HG03575 (cell line): ENCODE data around the gene PGAP3.
"Not testable (repeated sequence)": the region's sequence is repeated elsewhere in the genome, so short reads cannot be mapped to it uniquely, and the experiment has no call there.

Experiments used
- ATAC-seq: cut with Tn5 transposase; IDR thresholded peaks from one replicate; pipeline ENCODE4 v1.9.1; 2021; ENCODE audit not compliant: unreplicated experiment, insufficient number of reproducible peaks, low FRiP score; ENCODE audit errors: extremely low read depth

The PGAP3 gene

GRCh38 chr17:39700148-39700987 is 12.5 kb upstream of the PGAP3 start:
- ATAC-seq, result no peak

- ATAC-seq, result no peak
Observed at GRCh38 chr17:39699818-39700147, 11.9 kb upstream of the PGAP3 start, which contains the start of gene ERBB2. Gene ERBB2, plus strand, starts transcription at chr17:39700064. Its CDS starts 175 bp downstream, at chr17:39700239.

GRCh38 chr17:39699157-39699817 is 11.4 kb upstream of the PGAP3 start:
- ATAC-seq, result not testable (repeated sequence)

DNA sequence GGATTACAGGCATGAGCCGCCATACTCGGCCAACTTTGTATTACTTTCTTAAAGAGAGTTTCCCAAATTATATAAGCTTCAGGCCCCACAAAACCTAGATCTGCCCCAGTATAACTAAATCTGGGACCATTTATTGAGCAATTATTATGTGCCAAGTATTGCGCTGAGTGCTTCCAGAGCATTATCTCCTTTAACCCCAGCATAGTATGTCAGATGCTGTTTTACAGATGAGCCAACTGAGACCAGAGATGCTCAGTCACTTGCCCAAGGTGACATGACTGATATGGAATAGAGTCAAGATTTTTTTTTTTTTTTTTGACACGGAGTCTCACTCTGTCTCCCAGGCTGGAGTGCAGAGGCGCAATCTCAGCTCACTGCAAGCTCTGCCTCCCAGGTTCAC is 10.1 kb upstream of the PGAP3 start:
- ATAC-seq, result no peak

- ATAC-seq, result no peak
Observed at GRCh38 chr17:39696731-39697130, 8.9 kb upstream of the PGAP3 start.

GRCh38 chr17:39695089-39695474 is 7.2 kb upstream of the PGAP3 start:
- no peak for ATAC-seq

GRCh38 chr17:39694593-39694992 is 6.7 kb upstream of the PGAP3 start:
- ATAC-seq, result no peak

DNA sequence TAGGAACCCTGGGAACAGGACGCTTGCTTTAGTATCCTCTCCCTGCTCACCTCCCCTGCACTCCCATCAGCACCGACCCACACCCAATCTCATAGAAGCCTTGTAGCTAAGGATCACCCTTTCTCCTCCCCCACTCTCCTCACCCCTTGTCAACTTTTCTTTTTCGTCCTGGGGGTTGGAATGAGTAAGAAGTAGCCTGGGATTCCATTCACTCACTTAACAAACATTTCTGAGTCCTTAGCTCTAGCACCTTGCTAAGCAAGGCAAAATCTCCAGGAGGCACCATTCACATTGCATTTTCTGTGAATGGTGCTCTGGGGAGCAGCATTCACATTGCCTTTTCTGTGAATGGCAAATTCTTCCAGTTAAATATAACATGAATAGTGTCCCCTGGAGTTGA is 1.1 kb upstream of the PGAP3 start:
- ATAC-seq, result no peak

DNA sequence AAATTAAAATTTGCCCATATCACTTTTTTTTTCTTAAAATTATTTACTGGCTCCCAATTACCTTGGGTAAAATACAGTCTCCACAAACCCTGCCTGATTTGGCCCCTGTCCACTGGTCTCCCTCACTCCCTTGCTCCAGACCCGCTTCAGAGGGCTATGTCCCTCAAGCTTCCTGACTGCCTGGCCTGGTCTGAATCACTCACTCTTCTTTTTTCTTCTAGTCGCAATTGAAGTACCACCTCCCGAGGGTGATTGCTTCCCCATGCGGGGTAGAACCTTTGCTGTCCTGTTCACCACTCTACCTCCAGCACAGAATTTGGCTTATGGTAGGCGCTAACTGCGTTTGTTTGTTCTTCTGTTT is 598 bp upstream of the PGAP3 start:
- no peak for ATAC-seq

GRCh38 chr17:39687101-39687545 is 734 bp downstream of the PGAP3 start:
- no peak for ATAC-seq

- ATAC-seq, result no peak
Observed at GRCh38 chr17:39684369-39685192, 3.3 kb downstream of the PGAP3 start.

GRCh38 chr17:39683295-39683939 is 4.4 kb downstream of the PGAP3 start:
- no peak for ATAC-seq

DNA sequence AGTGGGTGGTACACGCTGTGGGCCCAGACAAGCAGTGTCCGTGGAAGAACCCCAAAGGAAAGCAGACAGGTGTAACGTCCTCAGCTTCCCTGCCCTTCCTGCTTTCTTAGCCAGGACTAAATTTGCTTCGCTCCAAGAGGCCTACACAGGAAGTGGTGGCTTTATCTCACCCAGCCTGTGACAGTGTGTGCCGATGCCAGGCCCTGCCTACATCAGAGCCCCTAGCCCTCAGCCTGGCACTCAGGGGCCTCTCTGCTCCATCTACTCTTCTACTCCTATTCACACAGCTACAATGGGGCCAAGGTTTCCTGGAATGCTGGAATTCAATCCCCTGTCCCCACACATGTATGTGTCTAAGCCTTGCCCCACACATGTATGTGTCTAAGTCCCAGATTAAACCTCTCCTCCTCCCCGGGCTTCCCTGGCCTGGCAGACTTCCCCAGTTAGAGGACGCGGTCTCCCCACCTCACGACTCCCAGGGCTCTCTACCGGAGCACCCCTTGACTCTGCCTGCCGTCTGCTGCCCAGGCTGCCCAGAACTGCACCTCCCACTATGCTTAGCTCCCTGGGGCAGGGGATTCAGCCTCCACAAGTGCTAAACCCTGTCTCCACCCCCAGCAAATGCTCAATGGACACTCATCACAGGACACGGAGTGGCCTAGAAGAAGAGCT is 8.2 kb downstream of the PGAP3 start:
- ATAC-seq, result no peak

- no peak for ATAC-seq
Observed at GRCh38 chr17:39678340-39679116, 9.3 kb downstream of the PGAP3 start.

DNA sequence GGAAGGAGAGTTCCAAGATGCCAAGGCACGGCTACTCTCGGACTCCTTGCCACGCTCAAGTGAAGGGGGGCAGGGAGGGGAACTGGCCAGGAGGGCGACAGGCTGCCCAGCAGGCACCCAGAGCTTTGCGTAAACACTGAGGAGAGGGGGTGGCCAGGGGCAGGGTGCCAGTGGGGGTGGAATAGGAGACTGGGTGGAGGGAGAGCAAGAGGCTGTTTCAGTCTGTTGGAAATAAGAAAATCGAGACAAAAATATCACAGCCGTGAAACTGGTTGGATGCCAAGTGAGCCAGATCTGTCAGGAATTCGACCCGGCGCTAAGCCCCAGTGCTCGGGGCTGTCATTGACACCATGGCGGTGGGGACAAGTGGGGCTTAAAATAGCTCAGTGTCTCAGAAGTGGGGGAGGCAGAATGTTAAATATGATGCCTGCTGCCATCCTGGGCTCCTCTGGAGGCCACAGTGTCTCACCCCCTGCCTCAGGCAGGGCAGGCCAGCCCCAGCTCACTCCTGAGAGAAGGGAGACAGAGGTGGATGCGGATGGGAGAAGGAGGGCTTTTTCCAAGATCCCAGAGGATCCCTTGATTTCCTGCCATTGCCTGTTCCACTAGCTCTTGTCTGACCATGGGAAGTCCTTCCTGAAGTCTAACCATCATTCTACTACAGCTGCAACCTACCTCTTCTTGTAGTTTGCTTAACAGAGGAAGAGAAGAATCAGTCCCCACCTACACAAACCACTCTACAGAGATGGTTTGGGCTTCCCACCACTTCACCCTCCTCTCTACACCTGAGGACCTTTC is 10.1 kb downstream of the PGAP3 start:
- no peak for ATAC-seq

DNA sequence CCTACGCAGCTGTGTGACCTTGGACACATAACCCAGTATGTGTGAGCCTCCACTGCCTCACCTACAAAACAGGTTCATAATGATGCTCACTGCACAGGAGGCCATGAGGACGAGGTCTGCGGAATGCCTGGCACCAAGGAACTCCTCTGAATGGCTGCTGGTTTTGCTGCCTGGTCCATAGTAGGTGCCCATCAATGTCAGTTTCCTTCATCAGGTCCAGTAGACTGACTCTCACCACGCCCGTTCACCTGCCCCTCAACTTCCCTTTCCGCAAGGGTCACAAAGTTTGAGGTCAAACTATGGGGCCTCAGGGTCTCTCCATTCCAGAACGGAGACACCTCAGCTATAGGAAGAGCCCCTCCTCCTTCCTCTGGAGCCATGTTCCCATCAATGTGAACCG is 10.8 kb downstream of the PGAP3 start:
- ATAC-seq, result no peak

- no peak for ATAC-seq
Observed at GRCh38 chr17:39676198-39676819, 11.5 kb downstream of the PGAP3 start.
